ENCODE data around the gene PLEKHA6.

PLEKHA6 gene

DNA sequence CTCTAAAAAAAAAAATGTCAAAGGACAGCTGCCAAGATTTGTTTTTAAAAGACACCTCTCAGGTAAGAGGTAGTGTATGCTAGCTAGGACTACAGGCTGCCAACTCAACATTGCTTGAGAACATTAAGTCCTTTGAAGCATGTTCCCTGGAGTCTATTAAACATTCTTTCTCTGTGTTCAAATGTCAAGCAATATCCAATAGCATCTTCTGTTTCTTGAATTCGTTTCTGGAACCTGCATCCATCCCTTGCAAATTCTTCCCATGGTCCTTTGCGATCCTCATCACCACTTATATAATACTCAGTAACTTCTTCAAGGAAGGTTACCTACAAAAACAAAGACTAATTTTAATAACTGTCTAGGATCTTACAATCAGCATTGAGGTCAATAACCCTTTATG, 46.3 kb upstream of the PLEKHA6 start:
- TF ChIP-seq, protein P1, sequence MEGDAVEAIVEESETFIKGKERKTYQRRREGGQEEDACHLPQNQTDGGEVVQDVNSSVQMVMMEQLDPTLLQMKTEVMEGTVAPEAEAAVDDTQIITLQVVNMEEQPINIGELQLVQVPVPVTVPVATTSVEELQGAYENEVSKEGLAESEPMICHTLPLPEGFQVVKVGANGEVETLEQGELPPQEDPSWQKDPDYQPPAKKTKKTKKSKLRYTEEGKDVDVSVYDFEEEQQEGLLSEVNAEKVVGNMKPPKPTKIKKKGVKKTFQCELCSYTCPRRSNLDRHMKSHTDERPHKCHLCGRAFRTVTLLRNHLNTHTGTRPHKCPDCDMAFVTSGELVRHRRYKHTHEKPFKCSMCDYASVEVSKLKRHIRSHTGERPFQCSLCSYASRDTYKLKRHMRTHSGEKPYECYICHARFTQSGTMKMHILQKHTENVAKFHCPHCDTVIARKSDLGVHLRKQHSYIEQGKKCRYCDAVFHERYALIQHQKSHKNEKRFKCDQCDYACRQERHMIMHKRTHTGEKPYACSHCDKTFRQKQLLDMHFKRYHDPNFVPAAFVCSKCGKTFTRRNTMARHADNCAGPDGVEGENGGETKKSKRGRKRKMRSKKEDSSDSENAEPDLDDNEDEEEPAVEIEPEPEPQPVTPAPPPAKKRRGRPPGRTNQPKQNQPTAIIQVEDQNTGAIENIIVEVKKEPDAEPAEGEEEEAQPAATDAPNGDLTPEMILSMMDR (conservative IDR thresholded peaks at IDR 0.05; ENCODE audit: low read depth, low read length): no peak
- peak overlapping the region; percentile 86 for H3K4me3 ChIP-seq (ENCODE audit: low read length)
- DNase-seq (ENCODE audit: low read depth): no peak

DNA sequence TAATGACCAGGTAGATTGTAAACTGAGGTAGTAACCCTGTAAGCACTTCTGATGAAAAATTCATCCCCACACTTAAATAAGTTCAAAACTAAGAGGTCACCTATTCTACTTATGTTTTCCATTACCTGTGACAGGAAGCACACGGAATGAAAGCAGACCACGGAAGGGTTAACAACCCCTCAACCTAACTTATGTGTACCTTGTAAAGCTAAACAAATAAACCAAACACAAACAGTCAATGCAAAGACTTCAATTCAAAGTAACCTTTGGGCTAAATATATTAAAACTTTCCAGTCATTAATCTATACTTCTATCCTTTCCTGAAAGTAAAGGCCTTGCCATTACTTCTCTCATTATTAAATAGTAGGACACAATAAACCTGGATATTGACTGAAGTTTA, 44.9 kb upstream of the PLEKHA6 start:
- H3K4me3 ChIP-seq (ENCODE audit: low read length): no peak overlapping the region
- no peak for DNase-seq (ENCODE audit: low read depth)
- TF ChIP-seq, protein P1 (conservative IDR thresholded peaks at IDR 0.05; ENCODE audit: low read depth, low read length): no peak

DNA sequence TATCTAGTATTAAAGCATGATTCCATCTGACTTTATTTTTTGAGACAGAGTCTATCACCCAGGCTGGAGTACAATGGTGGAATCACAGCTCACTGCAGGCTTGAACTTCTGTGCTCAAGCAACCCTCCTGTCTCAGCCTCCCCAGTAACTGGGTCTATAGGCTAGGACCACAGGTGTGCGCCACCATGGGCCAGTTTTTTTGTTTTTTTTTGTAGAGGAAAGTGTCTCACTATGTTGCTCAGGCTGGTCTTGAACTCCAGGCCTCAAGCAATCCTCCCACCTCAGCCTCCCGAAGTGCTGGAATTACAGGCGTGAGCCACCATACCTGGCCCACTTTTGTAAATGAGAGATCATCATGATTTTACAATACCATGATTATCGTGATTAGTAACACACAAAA, 42.7 kb upstream of the PLEKHA6 start:
- no peak overlapping the region for H3K4me3 ChIP-seq (ENCODE audit: low read length)
- no peak for DNase-seq (ENCODE audit: low read depth)
- TF ChIP-seq, protein P1 (conservative IDR thresholded peaks at IDR 0.05; ENCODE audit: low read depth, low read length): no peak

DNA sequence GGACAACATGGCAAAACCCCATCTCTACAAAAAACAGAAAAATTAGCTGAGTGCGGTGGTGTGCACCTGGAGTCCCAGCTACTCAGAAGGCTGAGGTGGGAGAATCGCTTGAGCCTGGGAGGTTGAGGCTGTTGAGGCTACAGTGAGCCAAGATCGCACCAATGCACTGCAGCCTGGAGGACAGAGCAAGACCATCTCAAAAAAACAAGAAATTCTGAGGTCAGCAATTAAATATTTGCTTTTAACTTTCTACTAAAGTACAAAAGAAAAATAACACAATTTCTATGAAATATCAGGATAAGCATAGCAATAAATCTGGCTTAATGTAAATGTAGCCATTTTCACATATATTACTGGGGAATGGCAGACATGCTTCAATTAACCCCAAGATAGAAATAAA, 42.0 kb upstream of the PLEKHA6 start:
- DNase-seq (ENCODE audit: low read depth): no peak
- H3K4me3 ChIP-seq (ENCODE audit: low read length): no peak overlapping the region
- TF ChIP-seq, protein P1 (conservative IDR thresholded peaks at IDR 0.05; ENCODE audit: low read depth, low read length): no peak

DNA sequence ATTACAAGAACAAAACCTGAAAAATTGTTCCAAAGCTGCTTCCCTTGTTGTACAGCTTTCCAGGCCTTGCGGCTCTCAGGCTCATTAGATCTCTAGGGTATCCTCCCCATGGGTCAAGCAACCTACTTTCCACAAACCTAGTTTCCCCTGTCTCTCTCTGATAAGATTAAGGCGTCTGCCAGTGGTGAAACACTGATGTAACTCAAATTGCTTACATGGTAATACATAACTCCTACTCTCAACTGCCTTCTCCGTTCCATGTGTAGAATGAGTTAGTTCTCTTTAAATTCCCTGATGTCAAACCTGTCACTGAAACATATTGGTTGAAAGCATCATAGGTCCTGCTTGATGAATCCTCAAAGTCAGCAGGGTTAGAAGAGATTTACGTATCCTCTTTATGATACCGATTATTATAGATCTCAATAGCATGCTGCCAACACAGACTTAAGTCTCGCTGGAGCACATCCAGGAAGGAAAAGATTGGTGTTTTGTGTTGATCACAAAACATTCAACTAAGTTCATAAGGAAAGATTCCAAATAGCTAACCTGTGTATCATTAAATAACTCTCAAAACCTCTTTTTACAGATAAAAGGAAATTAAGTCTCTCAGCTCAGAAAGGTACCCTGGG, 41.3 kb upstream of the PLEKHA6 start:
- DNase-seq (ENCODE audit: low read depth): no peak
- H3K4me3 ChIP-seq (ENCODE audit: low read length): no peak overlapping the region
- TF ChIP-seq, protein P1 (conservative IDR thresholded peaks at IDR 0.05; ENCODE audit: low read depth, low read length): no peak

DNA sequence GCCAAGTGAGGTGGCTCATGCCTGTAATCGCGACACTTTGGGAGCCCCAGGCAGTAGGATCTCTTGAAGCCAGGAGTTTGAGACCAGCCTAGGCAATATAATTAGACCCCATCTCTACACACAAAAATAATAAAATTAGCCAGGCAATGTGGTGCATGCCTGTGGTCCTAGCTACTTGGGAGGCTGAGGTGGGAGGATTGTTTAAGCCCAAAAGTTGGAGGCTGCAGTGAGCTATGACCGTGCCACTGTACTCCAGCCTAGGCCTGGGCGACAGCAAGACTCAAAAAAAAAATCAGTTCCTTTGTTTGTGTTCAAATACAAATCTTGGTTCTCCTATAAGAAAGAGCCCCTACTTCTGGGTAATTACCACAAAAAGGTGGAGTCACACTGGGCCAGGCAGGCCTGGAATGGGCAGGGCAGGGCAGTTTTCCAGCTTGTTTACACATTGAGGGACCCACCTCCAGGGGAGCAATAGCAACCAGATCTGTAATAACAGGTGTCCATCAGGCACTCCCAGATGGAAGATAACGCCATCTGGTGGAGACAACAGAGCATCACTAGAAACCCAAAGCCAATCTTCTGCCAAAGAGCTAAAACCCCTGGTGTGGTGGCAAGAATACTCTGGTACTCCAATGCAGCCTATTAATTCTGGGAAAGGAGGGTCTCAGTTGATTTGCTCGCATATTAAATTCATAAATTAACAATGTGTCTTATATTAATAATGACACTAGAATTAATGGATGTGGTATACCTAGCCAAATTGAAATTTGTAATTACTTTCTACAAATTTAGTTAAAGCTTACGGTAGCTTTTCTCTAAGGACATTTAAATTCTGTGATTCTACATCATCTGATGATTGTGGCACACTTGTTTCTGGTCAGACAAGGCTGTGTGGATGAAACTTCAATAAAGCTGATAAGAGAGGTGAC, 38.7 kb upstream of the PLEKHA6 start:
- DNase-seq (ENCODE audit: low read depth): peak; percentile 75
- H3K4me3 ChIP-seq (ENCODE audit: low read length): no peak overlapping the region
- TF ChIP-seq, protein P1 (conservative IDR thresholded peaks at IDR 0.05; ENCODE audit: low read depth, low read length): peak; percentile 91
